Muscle of leg (tissue), 11 donors: ENCODE results near the gene RNF44. TPM values are rescaled to one million over a fixed set of nuclear protein-coding genes. Genes with fewer than 3 reads are reported as not detected.

Experiments used
- DNase-seq: peaks from one replicate; pipeline ENCODE4 v3.0.0; 2013
- H3K27ac ChIP-seq: one replicate; pipeline ENCODE4 v1.5.1; 2013; ENCODE audit warnings: mild to moderate bottlenecking, low read length, control low read depth
- H3K27me3 ChIP-seq: one replicate; pipeline ENCODE4 v1.6.1; 2013; ENCODE audit warnings: low read length; ENCODE audit not compliant: control insufficient read depth, insufficient read depth
- H3K36me3 ChIP-seq: one replicate; pipeline ENCODE4 v1.6.1; 2013; ENCODE audit warnings: low read length; ENCODE audit not compliant: control insufficient read depth, insufficient read depth
- H3K4me1 ChIP-seq: one replicate; pipeline ENCODE4 v1.6.1; 2013; ENCODE audit warnings: low read length; ENCODE audit not compliant: control insufficient read depth, insufficient read depth
- H3K4me3 ChIP-seq: one replicate; pipeline ENCODE4 v1.5.1; 2013; ENCODE audit warnings: low read length, control low read depth
- H3K9me3 ChIP-seq: replicated peaks from 2 replicates; pipeline ENCODE4 v1.6.1; 2013; ENCODE audit warnings: low read depth, low read length; ENCODE audit not compliant: control insufficient read depth
- WGBS: methylation state at CpG from one replicate; pipeline ENCODE4 v1.1.5; 2013; ENCODE audit warnings: missing lambda C conversion rate; ENCODE audit not compliant: insufficient coverage; 5-methylcytosine and 5-hydroxymethylcytosine counted together
- polyA plus RNA-seq, 8 donors: library from polyadenylated mRNA; unstranded; fragments of 120-200 nt; gene quantifications; one replicate each; pipeline versions ENCODE4 v1.2.1 to v1.2.3, GENCODE V29; 2013; ENCODE audit warnings: inconsistent platforms in 1 of 8, low replicate concordance in 1 of 8; ENCODE audit not compliant: insufficient read length in 8 of 8, insufficient read depth in 1 of 8
- total RNA-seq: library from RNA; stranded (reverse); fragments of 120-200 nt; gene quantifications from one replicate; pipeline ENCODE4 v1.2.4, GENCODE V29; 2013

Gene RNF44
- total and polyA plus RNA-seq, 9 donors, result 9.1 to 39.5 (median 30.8) TPM

GRCh38 chr5:176485176-176485575 lies 52.0 kb downstream of the RNF44 start:
- no peak overlapping the region for H3K4me3 ChIP-seq
- no peak overlapping the region for H3K27ac ChIP-seq
- WGBS, result 100% methylated on average over 1 of the region's 2 CpGs
- H3K36me3 ChIP-seq, result peaks cover 25% of the 10 kb centered on the region
- H3K9me3 ChIP-seq, result no peaks in the 10 kb centered on the region
- DNase-seq, result no peak
- H3K4me1 ChIP-seq, result no peaks in the 10 kb centered on the region
- H3K27me3 ChIP-seq, result no peaks in the 10 kb centered on the region

GRCh38 chr5:176481711-176482110 lies 55.5 kb downstream of the RNF44 start:
- Histone ChIP-seq H3K9me3 (no peaks in the 10 kb centered on the region), H3K27me3 (no peaks in the 10 kb centered on the region), H3K27ac (no peak overlapping the region), H3K4me3 (no peak overlapping the region), H3K36me3 (peaks cover 16% of the 10 kb centered on the region), H3K4me1 (no peaks in the 10 kb centered on the region)
- WGBS, result no CpG with 5 or more reads among the region's 4 CpGs
- no peak for DNase-seq

Other genes with a start within 250 kb of the RNF44 start
- gene KIAA1191, start 175.6 kb downstream of the RNF44 start, total RNA-seq, result 35.0 TPM
- 10 to 100 TPM; 59.9 to 74.6 (median 63.0) TPM for gene KIAA1191, start 175.6 kb downstream of the RNF44 start, polyA plus RNA-seq
- gene ARL10, start 171.9 kb downstream of the RNF44 start, total RNA-seq, result 9.1 TPM
- 10 to 100 TPM in 4 of 8 donors, 1 to 10 TPM in 4; 7.9 to 12.5 (median 9.9) TPM for gene ARL10, start 171.9 kb downstream of the RNF44 start, polyA plus RNA-seq
- 11.5 TPM for gene NOP16, start 148.8 kb downstream of the RNF44 start, total RNA-seq
- 10 to 100 TPM; 27.7 to 37.2 (median 32.5) TPM for gene NOP16, start 148.8 kb downstream of the RNF44 start, polyA plus RNA-seq
- gene HIGD2A, start 148.7 kb downstream of the RNF44 start, total RNA-seq, result 151 TPM
- 100 to 1,000 TPM; 145 to 220 (median 181) TPM for gene HIGD2A, start 148.7 kb downstream of the RNF44 start, polyA plus RNA-seq
- 54.1 TPM for gene CLTB, start 120.9 kb downstream of the RNF44 start, total RNA-seq
- 10 to 100 TPM; 50.0 to 65.8 (median 58.7) TPM for gene CLTB, start 120.9 kb downstream of the RNF44 start, polyA plus RNA-seq
- 22.9 TPM for gene FAF2, start 89.0 kb downstream of the RNF44 start, total RNA-seq
- 10 to 100 TPM; 22.6 to 33.0 (median 27.3) TPM for gene FAF2, start 89.0 kb downstream of the RNF44 start, polyA plus RNA-seq
- gene CDHR2, start 11.9 kb upstream of the RNF44 start, total RNA-seq, result 0.04 TPM
- 1 to 10 TPM in 3 of 8 donors, under 1 TPM in 5; 0.10 to 8.9 (median 0.22) TPM for gene CDHR2, start 11.9 kb upstream of the RNF44 start, polyA plus RNA-seq
- gene GPRIN1, start 72.8 kb upstream of the RNF44 start, total RNA-seq, result 0.49 TPM
- gene GPRIN1, start 72.8 kb upstream of the RNF44 start, polyA plus RNA-seq, result 1 to 10 TPM in 1 of 8 donors, under 1 TPM in 7; 0.51 to 2.8 (median 0.77) TPM
- not detected for gene SNCB, start 93.1 kb upstream of the RNF44 start, total RNA-seq
- under 1 TPM in 1 of 8 donors, not detected in 7; 0.14 TPM for gene SNCB, start 93.1 kb upstream of the RNF44 start, polyA plus RNA-seq
- gene EIF4E1B, start 93.3 kb upstream of the RNF44 start, total RNA-seq, result not detected
- not detected for gene EIF4E1B, start 93.3 kb upstream of the RNF44 start, polyA plus RNA-seq
- gene TSPAN17, start 110.1 kb upstream of the RNF44 start, total RNA-seq, result 15.5 TPM
- 10 to 100 TPM; 23.7 to 35.6 (median 27.0) TPM for gene TSPAN17, start 110.1 kb upstream of the RNF44 start, polyA plus RNA-seq